HepG2 (cell line): ENCODE results near the gene SMO. TPM values are rescaled to one million over a fixed set of nuclear protein-coding genes. Genes with fewer than 3 reads are reported as not detected.

Source experiments
- CREB1 ChIP-seq, 2 experiments: fragments of 450-650 bp in 1 of 2; IDR thresholded peaks; 2 replicates each; pipeline ENCODE4 v1.6.1; 2016 to 2017; ENCODE audit warnings: control low read depth in 1 of 2, mild to moderate bottlenecking in 1 of 2, missing compliant biosample characterization in 1 of 2, missing genetic modification characterization in 1 of 2
- DDIT3 ChIP-seq: sonication (generic); formaldehyde crosslinking; IDR thresholded peaks from 2 replicates; pipeline ENCODE4 v1.4.0; 2020; ENCODE audit warnings: mild to moderate bottlenecking, missing genetic modification reagents
- HBP1 ChIP-seq: IDR thresholded peaks from 2 replicates; pipeline ENCODE4 v1.6.1; 2016; ENCODE audit warnings: low read depth, control low read depth
- HNF1B ChIP-seq: sonication (generic); formaldehyde crosslinking; IDR thresholded peaks from 2 replicates; pipeline ENCODE4 v1.5.1; 2020; ENCODE audit warnings: mild to moderate bottlenecking, moderate library complexity, missing genetic modification reagents
- IRF9 ChIP-seq: sonication (generic); formaldehyde crosslinking; IDR thresholded peaks from 2 replicates; pipeline ENCODE4 v1.8.0; 2022; ENCODE audit warnings: missing genetic modification reagents, mild to moderate bottlenecking, borderline replicate concordance
- MAZ ChIP-seq, 2 experiments: sonication (generic) in 1 of 2; formaldehyde crosslinking in 1 of 2; IDR thresholded peaks; 2 replicates each; pipeline versions ENCODE4 v1.5.0 to v1.6.1; 2012 to 2020; ENCODE audit warnings: low read depth in 2 of 2, mild to moderate bottlenecking in 2 of 2, borderline replicate concordance in 1 of 2, improper control_type of control experiment in 1 of 2, low read length in 1 of 2, missing genetic modification reagents in 1 of 2, moderate library complexity in 1 of 2
- NRL ChIP-seq: sonication (generic); formaldehyde crosslinking; IDR thresholded peaks from 2 replicates; pipeline ENCODE4 v1.5.0; 2020; ENCODE audit warnings: missing genetic modification reagents, mild to moderate bottlenecking, moderate library complexity, borderline replicate concordance
- POGZ ChIP-seq: sonication (generic); formaldehyde crosslinking; IDR thresholded peaks from 2 replicates; pipeline ENCODE4 v1.4.0; 2020; ENCODE audit warnings: mild to moderate bottlenecking, missing genetic modification reagents
- POLR2G ChIP-seq: fragments of 200-400 bp; formaldehyde crosslinking; IDR thresholded peaks from 2 replicates; pipeline ENCODE4 v1.6.1; 2018; ENCODE audit warnings: mild to moderate bottlenecking, low read depth, low read length, moderate library complexity
- REXO4 ChIP-seq: sonication (generic); formaldehyde crosslinking; IDR thresholded peaks from 2 replicates; pipeline ENCODE4 v1.8.0; 2022; ENCODE audit warnings: missing genetic modification reagents, mild to moderate bottlenecking, borderline replicate concordance
- SAP130 ChIP-seq: IDR thresholded peaks from 2 replicates; pipeline ENCODE4 v1.6.1; 2016; ENCODE audit warnings: low read depth
- SOX6 ChIP-seq, 2 experiments: fragments of 450-650 bp in 1 of 2; sonication (generic) in 1 of 2; formaldehyde crosslinking in 1 of 2; IDR thresholded peaks; 2 replicates each; pipeline versions ENCODE4 v1.4.0 to v1.6.1; 2017 to 2020; ENCODE audit warnings: antibody characterized with exemption in 1 of 2, mild to moderate bottlenecking in 1 of 2, missing genetic modification reagents in 1 of 2
- TGIF2 ChIP-seq: IDR thresholded peaks from 2 replicates; pipeline ENCODE4 v1.6.1; 2016; ENCODE audit warnings: control low read depth, missing compliant biosample characterization
- ZBTB2 ChIP-seq: sonication (generic); formaldehyde crosslinking; IDR thresholded peaks from 2 replicates; pipeline ENCODE4 v1.8.0; 2022; ENCODE audit warnings: low read depth, missing genetic modification reagents
- ZNF24 ChIP-seq: fragments of 450-650 bp; IDR thresholded peaks from 2 replicates; pipeline ENCODE4 v1.6.1; 2017; ENCODE audit warnings: antibody characterized with exemption, mild to moderate bottlenecking
- ZNF253 ChIP-seq: sonication (generic); formaldehyde crosslinking; IDR thresholded peaks from 2 replicates; pipeline ENCODE4 v1.8.0; 2022; ENCODE audit warnings: mild to moderate bottlenecking, missing genetic modification reagents, borderline replicate concordance
- ZNF510 ChIP-seq: sonication (generic); formaldehyde crosslinking; IDR thresholded peaks from 2 replicates; pipeline ENCODE4 v1.4.0; 2020; ENCODE audit warnings: low read depth, mild to moderate bottlenecking, missing genetic modification reagents
- ZNF563 ChIP-seq: sonication (generic); formaldehyde crosslinking; IDR thresholded peaks from 2 replicates; pipeline ENCODE4 v1.8.0; 2022; ENCODE audit warnings: mild to moderate bottlenecking, moderate library complexity, missing genetic modification reagents
- ZNF614 ChIP-seq: IDR thresholded peaks from 2 replicates; pipeline ENCODE4 v1.6.1; 2018; ENCODE audit warnings: missing biosample characterization, missing genetic modification reagents, inconsistent platforms, borderline replicate concordance
- ZNF678 ChIP-seq: sonication (generic); formaldehyde crosslinking; IDR thresholded peaks from 2 replicates; pipeline ENCODE4 v1.4.0; 2020; ENCODE audit warnings: mild to moderate bottlenecking, missing genetic modification reagents
- ZNF746 ChIP-seq: sonication (generic); formaldehyde crosslinking; IDR thresholded peaks from 2 replicates; pipeline ENCODE4 v1.8.0; 2022; ENCODE audit warnings: mild to moderate bottlenecking, missing genetic modification reagents
- ZNF768 ChIP-seq: sonication (generic); formaldehyde crosslinking; IDR thresholded peaks from 2 replicates; pipeline ENCODE4 v1.4.0; 2020; ENCODE audit warnings: missing genetic modification reagents
- ZSCAN20 ChIP-seq: sonication (generic); formaldehyde crosslinking; IDR thresholded peaks from 2 replicates; pipeline ENCODE4 v1.4.0; 2020; ENCODE audit warnings: missing genetic modification reagents, mild to moderate bottlenecking, borderline replicate concordance
- ZSCAN29 ChIP-seq: sonication (generic); formaldehyde crosslinking; conservative IDR thresholded peaks from 2 replicates; pipeline ENCODE4 v1.4.0; 2020; ENCODE audit warnings: mild to moderate bottlenecking, missing genetic modification reagents
- polyA plus RNA-seq, 8 experiments: library from polyadenylated mRNA; depleted of rRNA in 3 of 8; stranded (reverse) in 7 of 8; unstranded in 1 of 8; fragments of >200 nt; fragmentation: Illumina TruSeq in 4 of 8; extraction: Trizol in 4 of 8; gene quantifications; 2 replicates each; pipeline versions ENCODE4 v1.2.1 to v1.2.3, GENCODE V29; 2011 to 2016; ENCODE audit warnings: low read depth in 4 of 8, missing spikeins in 1 of 8, mixed read lengths in 1 of 8; ENCODE audit not compliant: insufficient read depth in 1 of 8
- total RNA-seq, 5 experiments: library from RNA; depleted of rRNA; stranded (reverse); fragments of >200 nt; fragmentation: Illumina TruSeq; extraction: Trizol; gene quantifications; 2 replicates each; pipeline ENCODE4 v1.2.3, GENCODE V29; 2016; ENCODE audit warnings: low read depth in 1 of 5

The SMO gene
- total and polyA plus RNA-seq, 2 of the 13 experiments (the other 11 are each of a cell fraction or from before 2014, with no cell fraction given) = 23.8 to 32.3 TPM

- TF ChIP-seq HBP1 (CRISPR knock-in tag) = 0 out of 2 replicates have a peak, but pooled peaks have one; percentile 27
- no peak for TF ChIP-seq DDIT3 (CRISPR knock-in tag)
- no peak for TF ChIP-seq POLR2G
- no peak for TF ChIP-seq REXO4 (CRISPR knock-in tag)
- TF ChIP-seq ZSCAN29 (CRISPR knock-in tag) = no peak
- TF ChIP-seq SOX6 (IDR thresholded peaks at IDR 0.05) = no peak
- no peak for TF ChIP-seq SOX6 (CRISPR knock-in tag; IDR thresholded peaks at IDR 0.05)
- no peak for TF ChIP-seq IRF9 (CRISPR knock-in tag)
- no peak for TF ChIP-seq HNF1B (CRISPR knock-in tag)
- no peak for TF ChIP-seq ZNF678 (CRISPR knock-in tag)
- no peak for TF ChIP-seq POGZ (CRISPR knock-in tag)
- no peak for TF ChIP-seq CREB1 (IDR thresholded peaks at IDR 0.05)
- no peak for TF ChIP-seq CREB1 (CRISPR knock-in tag; IDR thresholded peaks at IDR 0.05)
- TF ChIP-seq ZNF746 (CRISPR knock-in tag) = no peak
- TF ChIP-seq ZSCAN20 = no peak
- TF ChIP-seq ZNF24 = no peak
- TF ChIP-seq ZBTB2 (CRISPR knock-in tag) = no peak
- TF ChIP-seq ZNF253 (CRISPR knock-in tag) = no peak
- TF ChIP-seq ZNF768 = peak; percentile 68
- TF ChIP-seq SAP130 (CRISPR knock-in tag) = peak; percentile 44; the same call in 1 of the 2 replicates
- TF ChIP-seq ZNF614 (CRISPR knock-in tag) = peak; percentile 31; the same call in 1 of the 2 replicates
- TF ChIP-seq ZNF510 (CRISPR knock-in tag) = no peak
- 0 out of 2 replicates have a peak, but pooled peaks have one; percentile 39 for TF ChIP-seq NRL
- no peak for TF ChIP-seq ZNF563 (CRISPR knock-in tag)
- no peak for TF ChIP-seq MAZ (IDR thresholded peaks at IDR 0.05; ENCODE audit: borderline replicate concordance, low read depth, low read length)
- no peak for TF ChIP-seq MAZ (CRISPR knock-in tag; IDR thresholded peaks at IDR 0.05; ENCODE audit: low read depth)
- peak; percentile 65; the same call in 1 of the 2 replicates for TF ChIP-seq TGIF2 (CRISPR knock-in tag)
Measured at GRCh38 chr7:129218514-129219062, 30.2 kb downstream of the SMO start (continued).
